ENCODE measurements around the gene SLC27A1.
"Not testable (repeated sequence)": the region's sequence is repeated elsewhere in the genome, so short reads cannot be mapped to it uniquely, and the experiment has no call there.

SLC27A1 gene

DNA sequence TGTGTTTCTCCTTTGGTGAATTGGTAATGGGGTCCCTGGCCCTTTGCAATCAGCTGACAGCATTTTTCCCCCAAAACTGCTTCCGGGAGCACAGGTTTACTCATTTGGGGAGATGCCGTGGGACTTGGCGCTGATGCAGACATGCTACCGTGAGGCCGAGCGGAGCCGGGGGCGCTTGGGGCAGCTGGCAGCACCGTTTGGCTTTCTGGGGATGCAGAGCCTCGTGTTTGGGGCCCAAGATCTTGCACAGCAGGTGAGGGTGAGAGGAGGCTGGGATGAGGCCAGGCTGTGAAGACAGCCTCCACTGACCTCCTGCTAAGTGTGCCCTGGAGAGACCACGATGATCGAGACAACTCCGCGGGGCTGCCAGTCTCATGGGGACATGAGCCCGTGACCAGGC, 71.7 kb downstream of the SLC27A1 start:
- DNase-seq = no peak

DNA sequence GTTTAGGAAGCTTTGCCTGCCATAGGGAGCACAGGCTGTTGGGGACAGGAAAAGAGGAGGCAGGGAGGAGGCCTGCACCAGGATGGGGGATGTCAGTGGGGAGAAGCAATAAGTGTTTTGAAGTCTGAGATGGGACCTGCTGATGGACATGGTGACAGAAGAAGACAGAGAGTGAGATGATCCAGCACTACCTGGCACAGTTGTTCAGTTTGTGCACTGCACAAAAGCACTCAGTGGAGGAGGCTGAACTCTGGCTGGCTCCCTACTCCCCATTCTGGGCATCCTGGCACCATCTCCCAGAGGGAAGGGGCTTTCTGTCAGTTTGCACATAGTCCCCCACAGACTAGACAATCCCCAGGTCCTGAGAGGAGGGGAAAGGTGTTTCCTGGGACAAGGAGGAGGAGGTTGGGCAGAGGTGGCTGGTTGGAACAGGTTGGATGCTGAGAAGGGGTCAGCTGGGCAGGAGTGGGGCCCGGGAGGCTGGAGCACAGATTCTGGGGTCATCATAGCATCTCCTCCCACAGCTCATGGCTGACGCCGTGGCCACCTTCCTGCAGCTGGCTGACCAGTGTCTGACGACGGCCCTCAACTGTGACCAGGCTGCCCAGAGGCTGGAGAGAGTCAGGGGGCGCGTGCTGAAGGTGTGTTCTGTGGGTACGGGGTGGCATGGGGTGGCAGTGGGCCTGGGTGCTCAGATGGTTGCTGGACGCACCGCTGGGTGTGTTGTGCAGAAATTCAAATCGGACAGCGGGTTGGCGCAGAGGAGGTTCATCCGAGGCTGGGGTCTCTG, 72.7 kb downstream of the SLC27A1 start:
- DNase-seq = no peak

DNA sequence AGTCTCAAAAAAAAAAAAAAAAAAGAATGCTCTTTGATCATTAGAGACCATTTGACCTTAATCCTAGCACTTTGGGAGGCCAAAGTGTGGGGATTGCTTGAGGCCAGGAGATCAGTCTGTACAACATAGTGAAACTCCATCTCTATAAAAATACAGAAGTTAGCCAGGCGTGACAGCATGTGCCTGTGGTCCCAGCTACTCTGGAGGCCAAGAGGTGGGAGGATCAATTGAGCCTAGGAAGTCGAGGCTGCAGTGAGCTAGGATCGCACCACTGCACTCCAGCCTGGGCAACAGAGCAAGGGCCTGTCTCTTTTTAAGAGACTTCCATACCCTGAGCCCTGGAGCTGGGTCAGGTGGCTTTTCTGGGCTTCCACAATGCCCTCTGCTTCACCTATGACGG, 73.7 kb downstream of the SLC27A1 start:
- no peak for DNase-seq

DNA sequence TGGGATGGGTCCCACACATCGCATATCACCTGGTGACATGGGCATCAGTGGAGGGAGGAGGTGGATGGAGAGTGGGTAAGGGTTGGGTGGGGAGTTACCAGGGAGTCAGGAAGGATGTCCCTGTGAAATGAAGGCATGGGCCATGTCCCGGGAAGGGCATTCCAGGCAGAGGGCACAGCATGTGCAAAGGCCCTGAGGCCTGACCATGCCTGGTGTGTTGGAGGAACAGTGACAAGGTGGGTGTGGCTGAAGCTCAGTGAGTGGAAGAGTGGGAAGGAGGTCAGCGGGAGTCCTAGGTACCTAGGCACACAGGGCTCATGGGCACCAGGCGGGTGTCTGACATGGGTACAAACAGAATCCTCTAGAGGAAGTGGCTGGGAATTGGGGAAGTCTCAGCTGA, 74.1 kb downstream of the SLC27A1 start:
- no peak for DNase-seq

DNA sequence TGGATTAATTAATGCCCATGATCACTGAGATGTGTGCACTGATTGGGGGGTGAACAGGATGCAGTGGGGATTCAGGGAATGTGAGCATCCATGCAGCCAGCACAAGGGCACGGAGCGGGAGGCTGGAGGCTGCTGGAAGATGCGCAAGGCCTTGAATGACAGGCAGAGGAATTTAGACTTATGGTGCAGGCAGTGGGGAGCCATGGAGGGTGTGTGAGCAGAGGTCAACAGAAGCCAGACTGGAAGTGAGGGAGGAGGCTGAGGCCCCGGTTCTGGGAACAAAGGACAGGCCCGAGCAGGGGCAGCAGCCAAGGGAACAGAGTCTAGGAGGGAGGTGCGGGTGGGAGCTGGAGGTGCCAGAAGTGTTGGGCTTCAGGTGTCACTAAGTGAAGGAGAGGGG, 77.8 kb downstream of the SLC27A1 start:
- no peak for DNase-seq

DNA sequence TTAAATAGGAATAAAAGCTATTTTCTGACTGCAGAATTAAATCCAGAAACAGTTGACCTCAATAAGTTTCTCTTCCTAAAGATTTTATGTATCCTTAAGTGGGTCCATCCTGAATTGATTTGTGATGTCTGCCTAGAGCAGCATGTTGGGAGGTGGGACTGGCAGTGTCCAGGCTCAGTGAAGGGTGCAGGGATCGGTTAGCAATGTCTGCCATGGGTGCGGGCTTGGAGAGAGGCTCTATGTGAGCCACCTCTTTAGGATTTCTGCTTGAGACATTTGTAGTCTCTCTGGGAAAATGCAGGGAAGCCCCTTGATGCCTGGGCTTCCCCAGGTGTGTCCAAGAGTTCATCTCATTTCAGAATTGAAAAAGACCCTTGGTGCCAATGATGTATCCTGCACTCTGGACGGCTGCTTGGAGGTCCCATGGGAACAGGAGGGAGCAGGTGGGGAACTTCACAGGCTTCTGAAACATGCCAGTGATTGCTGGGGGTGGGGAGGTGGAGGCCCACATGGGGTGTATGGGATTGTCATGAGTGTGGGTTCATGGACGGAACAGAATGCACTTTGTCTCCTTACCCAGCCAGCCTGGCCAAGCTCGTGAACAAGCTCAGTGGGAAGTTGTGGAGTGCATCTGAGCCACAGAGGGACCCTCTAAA, 78.9 kb downstream of the SLC27A1 start:
- no peak for DNase-seq

DNA sequence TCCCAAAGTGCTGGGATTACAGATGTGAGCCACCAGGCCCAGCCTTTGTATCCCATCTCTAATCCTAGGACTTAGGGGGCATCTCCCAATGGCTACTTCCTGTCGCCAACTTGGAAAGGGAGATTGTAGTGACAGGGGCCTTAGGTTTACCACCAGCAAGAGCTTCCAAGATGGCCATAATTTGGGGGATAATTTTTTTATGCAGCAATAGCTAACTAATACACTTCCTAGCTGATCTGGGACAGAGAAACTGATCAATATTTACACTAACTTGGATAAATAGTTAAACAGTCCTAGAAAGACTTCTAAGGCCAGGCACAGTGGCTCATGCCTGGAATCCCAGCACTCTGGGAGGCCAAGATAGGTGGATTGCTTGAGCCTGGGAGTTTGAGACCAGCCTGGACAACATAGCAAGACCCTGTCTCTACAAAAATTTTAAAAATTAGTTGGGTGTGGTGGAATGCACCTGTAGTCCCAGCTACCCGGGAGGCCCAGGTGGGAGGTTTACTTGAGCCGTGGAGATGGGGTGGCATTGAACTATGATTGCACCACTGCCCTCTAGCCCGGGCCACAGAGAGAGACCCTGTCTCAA, 79.8 kb downstream of the SLC27A1 start:
- no peak for DNase-seq

DNA sequence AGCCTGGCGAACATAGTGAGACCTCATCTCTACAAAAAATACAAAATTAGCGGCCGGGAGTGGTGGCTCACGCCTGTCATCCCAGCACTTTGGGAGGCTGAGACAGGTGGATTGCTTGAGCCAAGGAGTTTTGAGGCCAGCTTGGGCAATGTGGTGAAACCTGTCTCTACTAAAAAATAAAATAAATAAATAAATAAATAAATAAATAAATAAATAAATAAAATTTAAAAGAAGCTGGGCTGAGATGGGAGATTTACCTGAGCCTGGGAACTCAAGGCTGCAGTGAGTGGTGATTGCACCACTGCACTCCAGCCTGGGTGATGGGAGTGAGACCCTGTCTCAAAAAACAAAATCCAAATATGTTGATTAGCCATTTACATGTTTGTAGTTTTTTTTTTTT, 82.4 kb downstream of the SLC27A1 start:
- not testable (repeated sequence) for DNase-seq

DNA sequence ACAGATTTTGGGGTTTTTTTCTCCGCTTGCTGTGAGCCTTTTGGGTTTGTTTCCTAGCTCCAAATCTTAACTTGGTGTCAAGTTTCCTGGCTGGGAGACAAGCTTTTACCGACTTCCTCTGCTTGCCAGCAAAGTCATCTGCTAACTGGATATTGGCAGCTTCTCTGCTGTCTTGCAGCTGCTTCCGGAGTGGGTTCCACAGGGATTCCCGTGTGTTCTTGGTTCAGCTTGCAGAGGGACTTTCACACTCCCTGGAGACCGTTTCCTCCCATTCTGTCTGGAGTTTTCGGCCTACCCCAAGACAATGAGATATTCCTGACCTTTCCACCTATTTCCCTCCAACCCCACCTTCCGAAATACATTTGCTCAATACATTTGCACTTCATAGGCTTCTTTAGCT, 82.9 kb downstream of the SLC27A1 start:
- DNase-seq = peak; percentile 83

DNA sequence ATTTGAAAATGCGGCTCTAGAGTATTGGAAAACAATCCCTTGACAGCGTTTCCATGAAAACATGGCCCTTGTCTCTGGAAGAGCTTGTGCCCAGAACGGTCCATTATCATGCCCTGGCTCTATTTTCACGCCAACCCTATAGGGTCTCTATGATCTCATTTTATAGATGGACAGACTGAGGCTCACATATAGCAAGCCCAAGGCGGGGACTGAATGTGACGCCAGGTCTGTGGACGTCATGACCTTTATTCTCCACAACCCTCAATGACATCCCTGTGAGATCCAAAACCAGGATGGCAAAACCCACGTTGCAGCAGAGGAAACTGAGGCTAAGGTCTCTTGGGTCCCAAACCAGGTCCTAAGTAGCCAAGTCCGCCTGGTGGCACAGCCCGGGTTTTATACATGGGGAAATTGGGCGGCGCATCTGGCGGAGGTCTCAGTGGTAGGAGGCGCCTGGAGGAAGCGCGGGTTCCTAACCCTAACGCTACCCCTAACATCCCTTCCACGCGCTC, 84.7 kb downstream of the SLC27A1 start:
- DNase-seq = no peak

DNA sequence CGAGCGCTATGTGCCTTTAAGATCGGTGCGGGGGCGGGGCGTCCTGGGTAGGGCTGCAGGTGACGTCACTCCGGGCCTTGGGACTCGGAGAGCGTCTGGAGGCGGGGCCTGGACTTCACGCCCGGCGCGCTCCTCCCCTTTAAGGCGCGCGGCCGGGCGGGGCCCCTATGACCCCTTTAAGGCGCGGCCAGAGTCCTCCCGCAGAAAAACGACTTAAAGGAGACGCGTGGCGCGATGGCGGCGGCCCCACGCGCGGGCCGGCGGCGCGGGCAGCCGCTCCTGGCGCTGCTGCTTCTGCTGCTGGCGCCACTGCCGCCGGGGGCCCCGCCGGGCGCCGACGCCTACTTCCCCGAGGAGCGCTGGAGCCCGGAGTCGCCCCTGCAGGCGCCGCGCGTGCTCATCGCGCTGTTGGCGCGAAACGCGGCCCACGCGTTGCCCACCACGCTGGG, 85.2 kb downstream of the SLC27A1 start, which contains the start of gene COLGALT1:
TSS of gene COLGALT1 (plus strand) at position 170 of the 449 bp plus-strand sequence. CDS start at position 235, 65 bp downstream.
- peak; percentile 96 for DNase-seq

Data from left hindlimb (tissue), 1 donor.